Upper lobe of right lung (tissue), 1 donor: Measurements from ENCODE around the gene SNX15. TPM values are rescaled to one million over a fixed set of nuclear protein-coding genes. Genes with fewer than 3 reads are reported as not detected.

Source experiments
- ATAC-seq: fragments of 200-7000 bp; cut with Tn5 transposase; one replicate; pipeline ENCODE4 v1.9.1; 2020; ENCODE audit warnings: mild to moderate bottlenecking, moderate library complexity
- DNase-seq: peaks from one replicate; pipeline ENCODE4 v3.0.0-alpha.2; 2020
- H3K27ac ChIP-seq: fragments of 200-600 bp; one replicate; pipeline ENCODE4 v1.8.0; 2022
- H3K27me3 ChIP-seq: fragments of 200-600 bp; one replicate; pipeline ENCODE4 v1.8.0; 2022; ENCODE audit warnings: mild to moderate bottlenecking
- H3K36me3 ChIP-seq: fragments of 200-600 bp; one replicate; pipeline ENCODE4 v1.8.0; 2022
- H3K4me1 ChIP-seq: fragments of 200-600 bp; one replicate; pipeline ENCODE4 v1.8.0; 2022
- H3K4me3 ChIP-seq: fragments of 200-600 bp; one replicate; pipeline ENCODE4 v1.8.0; 2022; ENCODE audit warnings: mild to moderate bottlenecking
- H3K9me3 ChIP-seq: fragments of 200-600 bp; one replicate; pipeline ENCODE4 v1.8.0; 2022
- intact Hi-C: fragments of 100-400 bp; cut with DNase I; formaldehyde crosslinking; loops from one replicate; pipeline ENCODE4 v1.11.0; 2022
- total RNA-seq: library from RNA; stranded (reverse); fragmentation: NEBNext Ultra II Directional; extraction: Animal tissue kit (Norgen Biotek cat#: 25700); gene quantifications from one replicate; pipeline ENCODE4 v1.2.1, GENCODE V29; 2021
- TF ChIP-seq, protein P1 (sequence below): fragments of 200-600 bp; IDR thresholded peaks from one replicate; pipeline ENCODE4 v1.8.0; 2022; ENCODE audit warnings: antibody characterized with exemption
- donor health status: DM: no; HTN: yes; CAD: no; lungs with severe emphysema.

The SNX15 gene
- total RNA-seq, 1 donor from 2014 or later = 27.1 TPM

DNA sequence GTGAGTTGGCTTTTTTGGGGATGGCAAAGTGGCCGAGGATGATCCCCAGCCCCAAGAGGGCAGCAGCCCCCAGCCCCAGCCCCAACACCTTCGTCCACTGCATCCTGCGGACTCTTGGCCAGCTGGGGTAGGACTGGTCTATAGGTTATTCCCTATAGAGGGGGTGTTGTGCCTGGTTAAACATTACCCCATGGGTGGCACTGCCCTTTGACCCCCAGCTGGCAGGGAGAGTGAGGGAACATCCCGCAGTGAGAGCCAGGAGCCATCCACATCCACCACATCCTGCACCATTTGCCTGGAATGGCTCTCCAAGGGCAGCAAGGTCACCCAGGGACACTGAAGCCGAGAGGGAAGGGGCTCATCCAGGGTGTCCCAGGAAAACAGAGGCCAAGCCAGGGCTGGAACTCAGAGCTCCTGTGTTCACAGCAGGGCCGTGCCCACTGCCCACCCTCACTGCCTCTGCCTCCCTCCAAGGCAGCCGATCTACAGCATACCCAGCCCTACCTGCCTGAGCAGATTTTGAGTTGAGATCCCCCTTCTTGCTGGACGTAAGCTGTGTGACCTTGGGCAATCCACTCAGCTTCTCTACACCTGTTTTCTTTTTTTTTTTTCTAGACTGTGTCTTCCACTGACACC, 31.3 kb downstream of the SNX15 start, which contains the start of gene NAALADL1:
Gene NAALADL1, minus strand, starts transcription at position 135 of the 636 bp plus-strand sequence. Its CDS starts 32 bp downstream, at position 103.
- Histone ChIP-seq H3K9me3 (no peaks in the 10 kb centered on the region), H3K4me3 (no peak within 1 kb of the TSS), H3K4me1 (no peaks in the 10 kb centered on the region), H3K36me3 (no peaks in the 10 kb centered on the region), H3K27ac (no peak within 1 kb of the TSS), H3K27me3 (no peaks in the 10 kb centered on the region)
- ATAC-seq (no peak), DNase-seq (no peak)
- intact Hi-C loops = no loop called here
- TF ChIP-seq, protein P1, sequence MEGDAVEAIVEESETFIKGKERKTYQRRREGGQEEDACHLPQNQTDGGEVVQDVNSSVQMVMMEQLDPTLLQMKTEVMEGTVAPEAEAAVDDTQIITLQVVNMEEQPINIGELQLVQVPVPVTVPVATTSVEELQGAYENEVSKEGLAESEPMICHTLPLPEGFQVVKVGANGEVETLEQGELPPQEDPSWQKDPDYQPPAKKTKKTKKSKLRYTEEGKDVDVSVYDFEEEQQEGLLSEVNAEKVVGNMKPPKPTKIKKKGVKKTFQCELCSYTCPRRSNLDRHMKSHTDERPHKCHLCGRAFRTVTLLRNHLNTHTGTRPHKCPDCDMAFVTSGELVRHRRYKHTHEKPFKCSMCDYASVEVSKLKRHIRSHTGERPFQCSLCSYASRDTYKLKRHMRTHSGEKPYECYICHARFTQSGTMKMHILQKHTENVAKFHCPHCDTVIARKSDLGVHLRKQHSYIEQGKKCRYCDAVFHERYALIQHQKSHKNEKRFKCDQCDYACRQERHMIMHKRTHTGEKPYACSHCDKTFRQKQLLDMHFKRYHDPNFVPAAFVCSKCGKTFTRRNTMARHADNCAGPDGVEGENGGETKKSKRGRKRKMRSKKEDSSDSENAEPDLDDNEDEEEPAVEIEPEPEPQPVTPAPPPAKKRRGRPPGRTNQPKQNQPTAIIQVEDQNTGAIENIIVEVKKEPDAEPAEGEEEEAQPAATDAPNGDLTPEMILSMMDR = no peak

DNA sequence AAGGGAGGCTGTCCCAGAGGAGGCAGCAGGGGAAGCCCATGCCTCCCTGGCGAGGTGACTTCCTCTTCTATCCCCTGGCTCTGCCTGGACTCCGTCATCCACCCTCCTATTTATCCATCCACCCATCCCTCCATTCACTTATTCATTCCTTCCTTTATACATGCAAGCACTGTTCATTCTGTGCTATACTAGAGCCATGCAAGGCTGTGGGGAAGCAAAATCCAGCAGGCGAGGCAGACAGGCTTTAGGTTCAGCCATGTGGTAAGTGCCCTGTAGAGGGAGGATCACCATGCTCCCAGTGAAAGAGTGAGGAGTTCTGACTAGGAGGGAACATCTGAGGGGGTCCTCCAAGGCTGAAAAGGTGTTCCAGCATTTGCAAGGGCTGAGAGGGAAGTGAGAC, 32.3 kb downstream of the SNX15 start:
- intact Hi-C loops = no loop called here
- no peak overlapping the region for H3K27ac ChIP-seq
- TF ChIP-seq, protein P1 = no peak
- ATAC-seq (no peak), DNase-seq (no peak)
- no peak overlapping the region for H3K4me3 ChIP-seq
- H3K9me3 ChIP-seq = no peaks in the 10 kb centered on the region
- no peaks in the 10 kb centered on the region for H3K4me1 ChIP-seq
- no peaks in the 10 kb centered on the region for H3K36me3 ChIP-seq
- no peaks in the 10 kb centered on the region for H3K27me3 ChIP-seq

DNA sequence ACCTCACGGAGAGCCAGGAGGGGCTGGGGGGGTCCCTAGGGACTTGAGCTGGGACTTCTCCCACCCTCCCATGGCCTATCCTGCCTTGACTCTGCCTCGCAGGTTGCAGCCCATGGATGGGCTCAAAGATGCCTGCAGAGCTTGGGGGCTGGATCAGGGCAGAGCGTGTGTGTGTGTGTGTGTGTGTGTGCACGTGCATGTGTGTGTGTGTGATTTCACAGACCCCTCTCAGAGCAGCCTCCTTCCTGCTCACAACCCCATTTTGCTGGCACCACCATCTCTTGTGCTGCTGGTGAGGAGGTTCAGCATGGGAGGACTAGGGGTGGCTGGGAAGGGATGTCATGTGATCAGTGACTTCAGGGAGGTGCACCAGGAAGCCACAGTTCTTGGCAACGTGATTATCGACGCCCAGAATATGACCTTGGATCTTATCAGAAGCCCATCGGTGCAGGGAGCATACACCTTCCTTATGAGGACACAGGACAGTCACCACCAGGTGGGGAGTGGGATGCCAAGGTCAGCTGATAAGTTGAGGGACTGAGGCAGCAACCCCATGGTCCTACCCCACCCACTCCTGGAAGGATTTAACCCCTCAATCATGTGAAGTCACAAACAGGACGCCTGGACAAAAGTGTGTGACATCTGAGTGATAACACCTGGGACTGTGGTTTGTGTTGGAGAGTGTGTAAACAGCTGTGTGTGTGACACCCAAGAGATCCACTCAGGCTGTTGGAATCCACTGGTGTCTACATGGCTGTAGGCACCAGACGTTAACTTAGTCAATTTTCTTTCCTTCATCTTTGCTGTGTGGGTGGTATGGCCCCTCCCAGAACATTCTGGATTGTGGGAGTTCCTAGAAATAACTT, 33.0 kb downstream of the SNX15 start:
- Histone ChIP-seq H3K9me3 (no peaks in the 10 kb centered on the region), H3K27ac (no peak overlapping the region), H3K4me3 (no peak overlapping the region), H3K36me3 (no peaks in the 10 kb centered on the region), H3K27me3 (no peaks in the 10 kb centered on the region), H3K4me1 (no peaks in the 10 kb centered on the region)
- DNase-seq = no peak
- no peak for ATAC-seq
- TF ChIP-seq, protein P1 = no peak
- intact Hi-C loops = no loop called here

DNA sequence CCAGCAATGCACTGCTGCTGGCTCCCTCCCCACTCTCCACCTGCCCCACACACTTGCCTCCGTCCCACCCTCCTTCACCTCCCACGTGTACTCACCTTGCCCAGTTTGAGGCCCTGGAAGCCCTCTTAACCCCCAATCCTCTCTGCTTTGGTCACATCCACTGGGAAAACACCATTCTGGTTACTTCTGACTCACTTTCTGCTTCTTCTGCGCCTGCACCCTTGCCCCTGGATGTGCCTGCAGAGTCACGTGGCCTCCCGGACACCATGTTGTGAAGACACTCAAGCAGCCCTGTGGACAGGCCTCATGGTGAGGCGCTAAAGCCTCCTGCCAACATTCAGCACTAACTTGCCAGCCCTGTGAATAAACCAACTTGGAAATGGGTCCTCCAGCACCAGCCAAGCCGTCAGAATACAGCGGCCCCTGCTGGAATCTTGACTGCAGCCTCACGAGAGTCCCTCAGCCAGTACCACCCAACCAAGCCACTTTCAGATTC, 33.7 kb downstream of the SNX15 start:
- H3K27ac ChIP-seq = no peak overlapping the region
- TF ChIP-seq, protein P1 = peak; percentile 21
- intact Hi-C loops = no loop called here
- H3K4me1 ChIP-seq = no peaks in the 10 kb centered on the region
- H3K27me3 ChIP-seq = no peaks in the 10 kb centered on the region
- H3K4me3 ChIP-seq = no peak overlapping the region
- DNase-seq (no peak), ATAC-seq (peak; percentile 62)
- no peaks in the 10 kb centered on the region for H3K36me3 ChIP-seq
- no peaks in the 10 kb centered on the region for H3K9me3 ChIP-seq

DNA sequence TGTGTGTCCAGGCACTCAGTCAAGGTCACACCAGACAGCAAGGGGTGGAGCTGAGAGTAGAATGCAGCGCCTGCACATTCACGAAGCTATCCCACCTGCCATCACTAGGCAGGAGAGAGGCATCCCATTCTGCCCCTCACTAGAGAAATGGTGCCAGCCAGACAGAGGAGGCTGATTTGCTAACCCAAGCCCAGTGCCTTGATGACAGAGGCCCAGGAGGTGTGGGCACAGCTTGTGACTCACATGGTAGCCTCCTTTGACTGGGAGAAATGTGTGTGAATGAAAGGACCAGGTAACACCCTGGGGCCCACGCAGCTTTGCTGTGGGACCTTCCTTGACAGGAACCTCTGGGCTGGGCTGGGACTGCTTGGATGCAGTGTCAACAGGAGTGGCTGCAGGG, 36.3 kb downstream of the SNX15 start:
- no peak for DNase-seq
- ATAC-seq = no peak
- Histone ChIP-seq H3K4me1 (no peaks in the 10 kb centered on the region), H3K27me3 (no peaks in the 10 kb centered on the region), H3K36me3 (no peaks in the 10 kb centered on the region), H3K27ac (no peak overlapping the region), H3K4me3 (no peak overlapping the region), H3K9me3 (no peaks in the 10 kb centered on the region)
- intact Hi-C loops = no loop called here
- TF ChIP-seq, protein P1 = no peak
